CD8-positive, alpha-beta memory T cell (primary cell): ENCODE measurements around the gene ERCC8. TPM values are rescaled to one million over a fixed set of nuclear protein-coding genes. Genes with fewer than 3 reads are reported as not detected.

ENCODE experiments used
- CTCF ChIA-PET: fragments of 350-600 bp; sonication (Branson Sonifier 250); formaldehyde crosslinking; loops from one replicate; lab custom pipeline; 2021; ENCODE audit warnings: antibody characterized with exemption; lab: Charles Lee
- POLR2A ChIA-PET: fragments of 350-600 bp; sonication (Branson Sonifier 250); formaldehyde crosslinking; loops from one replicate; lab custom pipeline; 2021; ENCODE audit warnings: antibody characterized with exemption; lab: Charles Lee
- DNase-seq, 5 donors: peaks; one replicate each; pipeline versions ENCODE4 v3.0.0 to v3.0.0-alpha.2; 2020 to 2022; ENCODE audit warnings: mixed read lengths in 1 of 5
- H3K27ac ChIP-seq: one replicate; pipeline ENCODE4 v1.7.0; 2013; ENCODE audit warnings: low read depth, mild to moderate bottlenecking, low read length, moderate library complexity
- H3K27me3 ChIP-seq: 2 replicates; pipeline ENCODE4 v1.7.0; 2013; ENCODE audit warnings: low read length, mild to moderate bottlenecking; ENCODE audit not compliant: insufficient read depth, poor library complexity, severe bottlenecking
- H3K36me3 ChIP-seq: 2 replicates; pipeline ENCODE4 v1.7.0; 2013; ENCODE audit warnings: mild to moderate bottlenecking, low read length, moderate library complexity; ENCODE audit not compliant: insufficient read depth
- H3K4me1 ChIP-seq: 2 replicates; pipeline ENCODE4 v1.7.0; 2013; ENCODE audit warnings: mild to moderate bottlenecking, low read length, moderate library complexity; ENCODE audit not compliant: insufficient read depth
- H3K4me3 ChIP-seq: 2 replicates; pipeline ENCODE4 v1.7.0; 2013; ENCODE audit warnings: mild to moderate bottlenecking, low read length
- H3K9me3 ChIP-seq: 2 replicates; pipeline ENCODE4 v1.7.0; 2013; ENCODE audit warnings: mild to moderate bottlenecking, low read length
- H3K27ac Mint-ChIP-seq, 8 donors: one replicate each; pipeline ENCODE4 v1.8.0; 2020 to 2021; ENCODE audit warnings: mixed read lengths in 8 of 8, mild to moderate bottlenecking in 6 of 8, inconsistent platforms in 3 of 8, moderate library complexity in 3 of 8
- H3K27me3 Mint-ChIP-seq, 2 donors: one replicate each; pipeline ENCODE4 v1.8.0; 2020 to 2021; ENCODE audit warnings: mixed read lengths in 2 of 2, mild to moderate bottlenecking in 1 of 2, moderate library complexity in 1 of 2
- H3K36me3 Mint-ChIP-seq, 3 donors: one replicate each; pipeline ENCODE4 v1.8.0; 2020 to 2021; ENCODE audit warnings: mixed read lengths in 3 of 3, inconsistent platforms in 1 of 3, mild to moderate bottlenecking in 1 of 3
- H3K4me1 Mint-ChIP-seq, 3 donors: one replicate each; pipeline ENCODE4 v1.8.0; 2020 to 2021; ENCODE audit warnings: mixed read lengths in 3 of 3, inconsistent platforms in 1 of 3, mild to moderate bottlenecking in 1 of 3
- H3K4me3 Mint-ChIP-seq, 7 donors: one replicate each; pipeline ENCODE4 v1.8.0; 2020 to 2021; ENCODE audit warnings: mixed read lengths in 7 of 7, mild to moderate bottlenecking in 6 of 7, moderate library complexity in 4 of 7, inconsistent platforms in 2 of 7
- H3K9me3 Mint-ChIP-seq, 5 donors: one replicate each; pipeline ENCODE4 v1.8.0; 2020 to 2022; ENCODE audit warnings: mixed read lengths in 5 of 5, mild to moderate bottlenecking in 3 of 5, moderate library complexity in 2 of 5, inconsistent platforms in 1 of 5
- polyA plus RNA-seq: library from polyadenylated mRNA; unstranded; fragments of 300-500 nt; fragmentation: Illumina TruSeq; gene quantifications from one replicate; pipeline ENCODE4 v1.2.3, GENCODE V29; 2021
- total RNA-seq, 2 experiments: library from RNA; stranded (reverse); gene quantifications; one replicate each; pipeline ENCODE4 v1.2.3, GENCODE V29; 2021

The ERCC8 gene
- total and polyA plus RNA-seq, 3 experiments from 2014 or later: 11.8 to 14.4 (median 14.0) TPM

DNA sequence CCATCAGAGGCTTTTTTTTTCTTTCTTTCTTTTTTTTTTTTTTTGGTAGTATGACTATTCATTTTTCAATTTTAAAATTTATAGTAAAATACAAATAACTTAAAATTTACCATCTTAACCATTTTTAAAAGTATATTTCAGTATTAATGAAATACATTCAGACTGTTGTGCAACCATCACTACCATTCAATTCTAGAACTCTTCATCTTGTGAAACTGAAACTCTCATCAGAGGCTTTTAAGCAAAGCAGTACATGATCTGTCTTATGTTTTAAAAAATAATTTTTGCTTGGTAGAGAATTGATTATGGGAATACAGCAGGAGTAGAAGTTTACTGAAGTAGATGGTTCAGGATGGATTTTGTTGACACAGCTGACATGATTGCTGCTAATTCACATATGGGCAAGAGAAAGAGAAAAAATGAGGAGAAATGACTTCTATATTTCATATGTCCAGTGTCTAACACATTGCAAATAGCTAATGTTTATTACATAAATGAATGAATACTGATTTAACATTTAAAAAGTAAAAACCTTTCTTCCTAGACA lies 114.2 kb downstream of the ERCC8 start:
- POLR2A ChIA-PET: no interaction called here
- Mint-ChIP-seq H3K9me3 (no peaks in the 10 kb centered on the region), H3K27me3 (peaks cover 0 to 5% of the 10 kb centered on the region in 2 donors), H3K27ac (no peak overlapping the region), H3K4me1 (no peaks in the 10 kb centered on the region), H3K4me3 (no peak overlapping the region), H3K36me3 (no peaks in the 10 kb centered on the region)
- Histone ChIP-seq H3K4me3 (no peak overlapping the region), H3K36me3 (no peaks in the 10 kb centered on the region), H3K27me3 (no peaks in the 10 kb centered on the region), H3K27ac (no peak overlapping the region), H3K9me3 (no peaks in the 10 kb centered on the region), H3K4me1 (no peaks in the 10 kb centered on the region)
- no peak for DNase-seq
- CTCF ChIA-PET: no interaction called here

DNA sequence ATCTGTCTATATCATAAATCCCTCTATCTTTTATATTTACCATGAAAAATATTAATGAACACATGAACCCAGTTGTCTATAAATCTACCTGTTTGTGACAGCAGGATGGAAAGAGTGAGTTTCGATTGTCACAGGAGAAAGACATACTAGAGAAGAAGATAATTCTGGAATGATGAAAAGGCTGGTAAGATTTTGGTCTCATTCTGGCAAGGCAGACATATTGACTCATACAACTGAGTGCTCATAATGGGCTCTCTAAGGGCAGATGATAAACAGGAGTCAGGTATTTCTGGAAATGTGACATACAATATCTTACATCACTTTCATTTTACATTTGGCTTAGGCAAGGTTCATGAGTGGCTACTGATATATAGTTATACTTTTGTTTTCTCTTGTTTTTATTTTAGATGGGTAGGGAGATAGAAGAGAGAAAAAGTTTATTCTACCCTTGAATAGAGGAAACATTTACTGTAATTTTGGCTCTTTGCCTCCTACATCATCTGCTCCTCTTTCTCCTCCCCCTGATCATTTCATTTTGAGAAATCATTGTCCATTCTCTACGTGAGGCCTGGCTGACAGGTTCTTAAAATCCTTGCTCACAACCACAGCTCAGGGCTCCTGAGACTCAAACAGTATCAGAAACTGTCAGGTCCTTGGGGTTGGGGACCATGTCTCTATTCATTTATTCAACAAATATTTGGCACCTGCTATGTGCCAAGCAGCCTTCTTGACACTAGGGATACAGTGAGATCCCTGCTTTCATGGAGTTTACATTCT lies 115.2 kb downstream of the ERCC8 start:
- Histone ChIP-seq H3K27ac (no peak overlapping the region), H3K9me3 (no peaks in the 10 kb centered on the region), H3K27me3 (no peaks in the 10 kb centered on the region), H3K4me3 (no peak overlapping the region), H3K4me1 (no peaks in the 10 kb centered on the region), H3K36me3 (no peaks in the 10 kb centered on the region)
- no peak for DNase-seq
- Mint-ChIP-seq H3K36me3 (no peaks in the 10 kb centered on the region), H3K27me3 (peaks cover 0 to 3% of the 10 kb centered on the region in 2 donors), H3K4me3 (no peak overlapping the region), H3K27ac (no peak overlapping the region), H3K4me1 (no peaks in the 10 kb centered on the region), H3K9me3 (no peaks in the 10 kb centered on the region)
- CTCF ChIA-PET: no interaction called here
- POLR2A ChIA-PET: no interaction called here

GRCh38 chr5:60827201-60827600 lies 117.7 kb downstream of the ERCC8 start:
- Mint-ChIP-seq H3K4me1 (no peaks in the 10 kb centered on the region), H3K36me3 (no peaks in the 10 kb centered on the region), H3K9me3 (no peaks in the 10 kb centered on the region), H3K27ac (no peak overlapping the region), H3K4me3 (no peak overlapping the region), H3K27me3 (no peaks in the 10 kb centered on the region)
- ChIA-PET POLR2A (no interaction called here), CTCF (no interaction called here)
- H3K36me3 ChIP-seq: no peaks in the 10 kb centered on the region
- no peak for DNase-seq
- no peaks in the 10 kb centered on the region for H3K27me3 ChIP-seq
- no peak overlapping the region for H3K4me3 ChIP-seq
- no peaks in the 10 kb centered on the region for H3K9me3 ChIP-seq
- no peak overlapping the region for H3K27ac ChIP-seq
- no peaks in the 10 kb centered on the region for H3K4me1 ChIP-seq

- ChIA-PET CTCF (no interaction called here), POLR2A (no interaction called here)
- H3K36me3 ChIP-seq: no peaks in the 10 kb centered on the region
Measured at GRCh38 chr5:60826653-60827052, 118.2 kb downstream of the ERCC8 start.

More at GRCh38 chr5:60826653-60827052, 118.2 kb downstream of the ERCC8 start:
- Mint-ChIP-seq H3K4me1 (no peaks in the 10 kb centered on the region), H3K9me3 (no peaks in the 10 kb centered on the region), H3K27ac (no peak overlapping the region), H3K27me3 (no peaks in the 10 kb centered on the region), H3K36me3 (no peaks in the 10 kb centered on the region), H3K4me3 (no peak overlapping the region)
- Histone ChIP-seq H3K4me1 (no peaks in the 10 kb centered on the region), H3K27me3 (no peaks in the 10 kb centered on the region), H3K27ac (no peak overlapping the region), H3K4me3 (no peak overlapping the region), H3K9me3 (no peaks in the 10 kb centered on the region)
- no peak for DNase-seq

Other genes starting within 250 kb of the ERCC8 start
- 10 to 100 TPM; 11.3 to 14.7 TPM for gene DEPDC1B, start 244.9 kb downstream of the ERCC8 start, total RNA-seq
- gene DEPDC1B, start 244.9 kb downstream of the ERCC8 start, polyA plus RNA-seq: 0.85 TPM
- under 1 TPM; 0.11 to 0.18 TPM for gene ELOVL7, start 100.8 kb downstream of the ERCC8 start, total RNA-seq
- gene ELOVL7, start 100.8 kb downstream of the ERCC8 start, polyA plus RNA-seq: not detected
- 10 to 100 TPM; 43.9 to 46.8 TPM for gene NDUFAF2, start 135 bp upstream of the ERCC8 start, total RNA-seq
- 37.7 TPM for gene NDUFAF2, start 135 bp upstream of the ERCC8 start, polyA plus RNA-seq
- gene SMIM15, start 217.4 kb upstream of the ERCC8 start, total RNA-seq: 10 to 100 TPM; 88.7 to 91.6 TPM
- gene SMIM15, start 217.4 kb upstream of the ERCC8 start, polyA plus RNA-seq: 44.4 TPM